Activated CD4-positive, alpha-beta T cell treated with anti-CD3 and anti-CD28 coated beads for 36 hours (primary cell): Measurements from ENCODE around the gene UBA6. TPM values are rescaled to one million over a fixed set of nuclear protein-coding genes. Genes with fewer than 3 reads are reported as not detected.

Experiments used
- total RNA-seq, 2 experiments: library from RNA; stranded (reverse); gene quantifications; one replicate each; pipeline ENCODE4 v1.2.3, GENCODE V29; 2021

The UBA6 gene
- total RNA-seq, 2 experiments from 2014 or later = 88.3 to 97.3 TPM

Other genes with a start within 250 kb of the UBA6 start
- gene CENPC, start 155.7 kb downstream of the UBA6 start, total RNA-seq = 10 to 100 TPM; 30.3 to 33.1 TPM
- gene STAP1, start 142.4 kb downstream of the UBA6 start, total RNA-seq = 10 to 100 TPM in 1 of 2 experiments, 1 to 10 TPM in 1; 10.0 to 11.0 TPM
- not detected for gene GNRHR, start 53.2 kb upstream of the UBA6 start, total RNA-seq
- not detected for gene TMPRSS11D, start 182.8 kb upstream of the UBA6 start, total RNA-seq